ENCODE results near the gene NUMA1. TPM values are rescaled to one million over a fixed set of nuclear protein-coding genes. Genes with fewer than 3 reads are reported as not detected.

The NUMA1 gene
- total RNA-seq, 2 experiments from 2014 or later: 148 to 159 TPM

- no peaks in the 10 kb centered on the region for H3K9me2 ChIP-seq (ENCODE audit: insufficient read depth, low read length)
- H4K20me1 ChIP-seq (ENCODE audit: insufficient read depth, low read length): no peaks in the 10 kb centered on the region
- no peak for DNase-seq (ENCODE audit: low spot score)
- no peak overlapping the region for H3K4me3 ChIP-seq (ENCODE audit: low read depth, low read length, poor library complexity, severe bottlenecking)
- TF ChIP-seq EZH2phosphoT487 (IDR thresholded peaks at IDR 0.05; ENCODE audit: borderline replicate concordance, low read depth, low read length): no peak
- ChIA-PET CTCF (ENCODE audit: unreplicated experiment) (interaction anchor here (0.6 kb wide), 1 partner anchor 68 kb away, joined by 4 read pairs; no protein-coding TSS in a partner anchor), POLR2A (interaction anchor here (0.7 to 1.3 kb wide), 2 partner anchors 14 to 20 kb away, joined by 3 read pairs; no protein-coding TSS in a partner anchor)
- no peaks in the 10 kb centered on the region for H3K4me1 ChIP-seq (ENCODE audit: insufficient read depth, low read length, poor library complexity, severe bottlenecking)
- no peaks in the 10 kb centered on the region for H3K9me3 ChIP-seq (ENCODE audit: low read length)
- H3K27ac ChIP-seq (ENCODE audit: low read depth, low read length, poor library complexity, severe bottlenecking): no peak overlapping the region
- H3K79me2 ChIP-seq (ENCODE audit: insufficient read depth, low read depth, low read length): no peaks in the 10 kb centered on the region
- peaks cover 88% of the 10 kb centered on the region for H3K36me3 ChIP-seq (ENCODE audit: insufficient read depth, low read length)
- H3K4me2 ChIP-seq (ENCODE audit: low read length): no peak overlapping the region
- no TSS peak for BruUV-seq (replicated peaks)
- intact Hi-C loops (cut with micrococcal nuclease; ENCODE audit: unreplicated experiment): no loop called here
- H2AFZ ChIP-seq (ENCODE audit: low read length): no peak overlapping the region
Observed at GRCh38 chr11:72010529-72011233, 69.7 kb downstream of the NUMA1 start.

- Histone ChIP-seq H3K4me1 (ENCODE audit: insufficient read depth, low read length, poor library complexity, severe bottlenecking) (no peaks in the 10 kb centered on the region), H3K4me2 (ENCODE audit: low read length) (no peak overlapping the region), H3K27ac (ENCODE audit: low read depth, low read length, poor library complexity, severe bottlenecking) (no peak overlapping the region), H4K20me1 (ENCODE audit: insufficient read depth, low read length) (no peaks in the 10 kb centered on the region), H2AFZ (ENCODE audit: low read length) (no peak overlapping the region), H3K9me3 (ENCODE audit: low read length) (no peaks in the 10 kb centered on the region), H3K9me2 (ENCODE audit: insufficient read depth, low read length) (no peaks in the 10 kb centered on the region), H3K36me3 (ENCODE audit: insufficient read depth, low read length) (peaks cover 88% of the 10 kb centered on the region), H3K4me3 (ENCODE audit: low read depth, low read length, poor library complexity, severe bottlenecking) (no peak overlapping the region), H3K79me2 (ENCODE audit: insufficient read depth, low read depth, low read length) (no peaks in the 10 kb centered on the region)
- intact Hi-C loops (cut with micrococcal nuclease; ENCODE audit: unreplicated experiment): no loop called here
- no TSS peak for BruUV-seq (replicated peaks)
- CTCF ChIA-PET (ENCODE audit: unreplicated experiment): no interaction called here
- POLR2A ChIA-PET: no interaction called here
- no peak for TF ChIP-seq CTCF (conservative IDR thresholded peaks at IDR 0.05; ENCODE audit: low read length)
- no peak for TF ChIP-seq EZH2phosphoT487 (IDR thresholded peaks at IDR 0.05; ENCODE audit: borderline replicate concordance, low read depth, low read length)
- DNase-seq (ENCODE audit: low spot score): no peak
Observed at GRCh38 chr11:72009156-72009555, 71.2 kb downstream of the NUMA1 start.

GRCh38 chr11:72008728-72009127 lies 71.6 kb downstream of the NUMA1 start:
- Histone ChIP-seq H3K4me3 (ENCODE audit: low read depth, low read length, poor library complexity, severe bottlenecking) (no peak overlapping the region), H3K27ac (ENCODE audit: low read depth, low read length, poor library complexity, severe bottlenecking) (no peak overlapping the region), H3K79me2 (ENCODE audit: insufficient read depth, low read depth, low read length) (no peaks in the 10 kb centered on the region), H3K9me3 (ENCODE audit: low read length) (no peaks in the 10 kb centered on the region), H3K36me3 (ENCODE audit: insufficient read depth, low read length) (peaks cover 88% of the 10 kb centered on the region), H2AFZ (ENCODE audit: low read length) (no peak overlapping the region), H4K20me1 (ENCODE audit: insufficient read depth, low read length) (no peaks in the 10 kb centered on the region), H3K9me2 (ENCODE audit: insufficient read depth, low read length) (no peaks in the 10 kb centered on the region), H3K4me2 (ENCODE audit: low read length) (no peak overlapping the region), H3K4me1 (ENCODE audit: insufficient read depth, low read length, poor library complexity, severe bottlenecking) (no peaks in the 10 kb centered on the region)
- no TSS peak for BruUV-seq (replicated peaks)
- no peak for DNase-seq (ENCODE audit: low spot score)
- POLR2A ChIA-PET: no interaction called here
- no peak for TF ChIP-seq EZH2phosphoT487 (IDR thresholded peaks at IDR 0.05; ENCODE audit: borderline replicate concordance, low read depth, low read length)
- no peak for TF ChIP-seq CTCF (conservative IDR thresholded peaks at IDR 0.05; ENCODE audit: low read length)
- intact Hi-C loops (cut with micrococcal nuclease; ENCODE audit: unreplicated experiment): no loop called here
- CTCF ChIA-PET (ENCODE audit: unreplicated experiment): no interaction called here

Measured in OCI-LY7 (cell line).